GM23338 (cell line): ENCODE measurements around the gene DPEP2NB.

Source experiments
- EZH2 ChIP-seq: fragments of 200-600 bp; sonication (generic); IDR thresholded peaks from one replicate; pipeline ENCODE4 v1.8.0; 2017; ENCODE audit warnings: antibody characterized with exemption, mild to moderate bottlenecking, low read depth; ENCODE audit not compliant: unreplicated experiment
- POLR2AphosphoS5 ChIP-seq: IDR thresholded peaks from 2 replicates; pipeline ENCODE4 v1.6.1; 2016; ENCODE audit warnings: antibody characterized with exemption, low read depth
- TF ChIP-seq, protein P1 (sequence below), 2 experiments: fragments of 200-600 bp in 1 of 2; sonication (generic) in 1 of 2; conservative IDR thresholded peaks; 2 replicates each; pipeline versions ENCODE4 v1.5.1 to v1.6.1; 2016 to 2017; ENCODE audit warnings: antibody characterized with exemption in 2 of 2, low read depth in 2 of 2, mild to moderate bottlenecking in 2 of 2, moderate library complexity in 1 of 2
- TF ChIP-seq, protein P2 (sequence below): IDR thresholded peaks from one replicate; pipeline ENCODE4 v1.6.1; 2018; ENCODE audit warnings: antibody characterized with exemption; ENCODE audit not compliant: unreplicated experiment

- TF ChIP-seq, protein P1, sequence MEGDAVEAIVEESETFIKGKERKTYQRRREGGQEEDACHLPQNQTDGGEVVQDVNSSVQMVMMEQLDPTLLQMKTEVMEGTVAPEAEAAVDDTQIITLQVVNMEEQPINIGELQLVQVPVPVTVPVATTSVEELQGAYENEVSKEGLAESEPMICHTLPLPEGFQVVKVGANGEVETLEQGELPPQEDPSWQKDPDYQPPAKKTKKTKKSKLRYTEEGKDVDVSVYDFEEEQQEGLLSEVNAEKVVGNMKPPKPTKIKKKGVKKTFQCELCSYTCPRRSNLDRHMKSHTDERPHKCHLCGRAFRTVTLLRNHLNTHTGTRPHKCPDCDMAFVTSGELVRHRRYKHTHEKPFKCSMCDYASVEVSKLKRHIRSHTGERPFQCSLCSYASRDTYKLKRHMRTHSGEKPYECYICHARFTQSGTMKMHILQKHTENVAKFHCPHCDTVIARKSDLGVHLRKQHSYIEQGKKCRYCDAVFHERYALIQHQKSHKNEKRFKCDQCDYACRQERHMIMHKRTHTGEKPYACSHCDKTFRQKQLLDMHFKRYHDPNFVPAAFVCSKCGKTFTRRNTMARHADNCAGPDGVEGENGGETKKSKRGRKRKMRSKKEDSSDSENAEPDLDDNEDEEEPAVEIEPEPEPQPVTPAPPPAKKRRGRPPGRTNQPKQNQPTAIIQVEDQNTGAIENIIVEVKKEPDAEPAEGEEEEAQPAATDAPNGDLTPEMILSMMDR (conservative IDR thresholded peaks at IDR 0.05; ENCODE audit: low read depth in 2 of 2) = no peak
- TF ChIP-seq POLR2AphosphoS5 (no peak), EZH2 (no peak)
- TF ChIP-seq, protein P2, sequence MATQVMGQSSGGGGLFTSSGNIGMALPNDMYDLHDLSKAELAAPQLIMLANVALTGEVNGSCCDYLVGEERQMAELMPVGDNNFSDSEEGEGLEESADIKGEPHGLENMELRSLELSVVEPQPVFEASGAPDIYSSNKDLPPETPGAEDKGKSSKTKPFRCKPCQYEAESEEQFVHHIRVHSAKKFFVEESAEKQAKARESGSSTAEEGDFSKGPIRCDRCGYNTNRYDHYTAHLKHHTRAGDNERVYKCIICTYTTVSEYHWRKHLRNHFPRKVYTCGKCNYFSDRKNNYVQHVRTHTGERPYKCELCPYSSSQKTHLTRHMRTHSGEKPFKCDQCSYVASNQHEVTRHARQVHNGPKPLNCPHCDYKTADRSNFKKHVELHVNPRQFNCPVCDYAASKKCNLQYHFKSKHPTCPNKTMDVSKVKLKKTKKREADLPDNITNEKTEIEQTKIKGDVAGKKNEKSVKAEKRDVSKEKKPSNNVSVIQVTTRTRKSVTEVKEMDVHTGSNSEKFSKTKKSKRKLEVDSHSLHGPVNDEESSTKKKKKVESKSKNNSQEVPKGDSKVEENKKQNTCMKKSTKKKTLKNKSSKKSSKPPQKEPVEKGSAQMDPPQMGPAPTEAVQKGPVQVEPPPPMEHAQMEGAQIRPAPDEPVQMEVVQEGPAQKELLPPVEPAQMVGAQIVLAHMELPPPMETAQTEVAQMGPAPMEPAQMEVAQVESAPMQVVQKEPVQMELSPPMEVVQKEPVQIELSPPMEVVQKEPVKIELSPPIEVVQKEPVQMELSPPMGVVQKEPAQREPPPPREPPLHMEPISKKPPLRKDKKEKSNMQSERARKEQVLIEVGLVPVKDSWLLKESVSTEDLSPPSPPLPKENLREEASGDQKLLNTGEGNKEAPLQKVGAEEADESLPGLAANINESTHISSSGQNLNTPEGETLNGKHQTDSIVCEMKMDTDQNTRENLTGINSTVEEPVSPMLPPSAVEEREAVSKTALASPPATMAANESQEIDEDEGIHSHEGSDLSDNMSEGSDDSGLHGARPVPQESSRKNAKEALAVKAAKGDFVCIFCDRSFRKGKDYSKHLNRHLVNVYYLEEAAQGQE = no peak
These were observed 28.8 kb downstream of the DPEP2NB start for GRCh38 chr16:67986949-67987348.
